Fibroblast of the aortic adventitia (primary cell): ENCODE results near the gene KCNMB4. TPM values are rescaled to one million over a fixed set of nuclear protein-coding genes. Genes with fewer than 3 reads are reported as not detected.

Experiments
- DNase-seq: peaks from one replicate; pipeline ENCODE4 v3.0.0-alpha.2; 2010; ENCODE audit warnings: low read depth
- H3K4me3 ChIP-seq: 2 replicates; pipeline ENCODE4 v1.5.1; 2011; ENCODE audit warnings: low read depth, mild to moderate bottlenecking, control low read depth, low read length, moderate library complexity
- total RNA-seq: library from RNA; depleted of rRNA; stranded (reverse); fragments of >200 nt; gene quantifications from 2 replicates; pipeline ENCODE4 v1.2.3, GENCODE V29; 2012; ENCODE audit warnings: low replicate concordance
- TF ChIP-seq, protein P1 (sequence below): IDR thresholded peaks from 2 replicates; pipeline ENCODE4 v1.5.1; 2011; ENCODE audit warnings: mild to moderate bottlenecking, low read length, control low read depth, inconsistent platforms; ENCODE audit not compliant: insufficient read depth

KCNMB4 gene
- total RNA-seq, 1 donor: 2.0 TPM

DNA sequence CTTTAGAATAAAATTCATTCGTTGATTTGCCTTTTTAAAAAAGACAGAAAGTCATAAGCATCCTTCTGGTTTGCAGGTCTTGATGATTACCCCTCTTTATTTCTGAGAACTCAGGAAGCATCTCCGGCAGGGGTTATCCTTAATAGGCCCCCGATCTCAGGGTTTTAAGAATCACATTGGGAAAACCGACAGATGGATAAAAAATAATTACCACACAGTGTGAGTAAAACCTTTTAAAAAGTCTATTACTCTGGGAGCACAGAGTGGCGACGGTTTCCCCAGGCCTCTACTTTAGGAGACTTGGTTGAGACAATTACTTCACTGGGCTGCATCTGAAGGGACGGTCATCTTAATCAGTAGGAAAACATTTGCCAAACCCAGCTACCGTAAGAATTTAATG lies 56.5 kb downstream of the KCNMB4 start:
- TF ChIP-seq, protein P1, sequence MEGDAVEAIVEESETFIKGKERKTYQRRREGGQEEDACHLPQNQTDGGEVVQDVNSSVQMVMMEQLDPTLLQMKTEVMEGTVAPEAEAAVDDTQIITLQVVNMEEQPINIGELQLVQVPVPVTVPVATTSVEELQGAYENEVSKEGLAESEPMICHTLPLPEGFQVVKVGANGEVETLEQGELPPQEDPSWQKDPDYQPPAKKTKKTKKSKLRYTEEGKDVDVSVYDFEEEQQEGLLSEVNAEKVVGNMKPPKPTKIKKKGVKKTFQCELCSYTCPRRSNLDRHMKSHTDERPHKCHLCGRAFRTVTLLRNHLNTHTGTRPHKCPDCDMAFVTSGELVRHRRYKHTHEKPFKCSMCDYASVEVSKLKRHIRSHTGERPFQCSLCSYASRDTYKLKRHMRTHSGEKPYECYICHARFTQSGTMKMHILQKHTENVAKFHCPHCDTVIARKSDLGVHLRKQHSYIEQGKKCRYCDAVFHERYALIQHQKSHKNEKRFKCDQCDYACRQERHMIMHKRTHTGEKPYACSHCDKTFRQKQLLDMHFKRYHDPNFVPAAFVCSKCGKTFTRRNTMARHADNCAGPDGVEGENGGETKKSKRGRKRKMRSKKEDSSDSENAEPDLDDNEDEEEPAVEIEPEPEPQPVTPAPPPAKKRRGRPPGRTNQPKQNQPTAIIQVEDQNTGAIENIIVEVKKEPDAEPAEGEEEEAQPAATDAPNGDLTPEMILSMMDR: no peak
- DNase-seq: no peak
- H3K4me3 ChIP-seq: no peak overlapping the region

GRCh38 chr12:70426620-70427019 lies 60.5 kb downstream of the KCNMB4 start:
- DNase-seq: no peak
- TF ChIP-seq, protein P1: no peak
- no peak overlapping the region for H3K4me3 ChIP-seq

DNA sequence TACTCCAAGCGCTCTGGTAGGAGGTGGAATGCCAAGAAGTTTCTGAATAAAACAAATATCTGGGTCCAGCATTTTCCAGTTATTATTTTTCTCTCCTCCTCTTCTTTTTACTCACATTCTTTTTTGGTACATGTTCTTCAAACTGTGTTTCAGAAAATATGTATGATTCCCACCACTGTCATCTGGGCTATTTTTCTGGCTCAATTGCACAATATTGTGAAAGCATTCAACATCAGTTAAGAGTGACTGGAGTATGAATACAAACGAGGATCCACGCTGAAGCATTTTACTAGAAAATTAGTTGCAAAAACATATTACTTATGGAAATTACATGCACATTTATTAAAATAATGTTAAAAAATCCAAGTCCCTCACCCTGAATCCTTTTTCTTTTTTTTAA lies 61.5 kb downstream of the KCNMB4 start:
- DNase-seq: peak; percentile 8
- H3K4me3 ChIP-seq: no peak overlapping the region
- TF ChIP-seq, protein P1: no peak

- TF ChIP-seq, protein P1: no peak
- no peak overlapping the region for H3K4me3 ChIP-seq
- DNase-seq: no peak
These were observed 64.3 kb downstream of the KCNMB4 start for GRCh38 chr12:70430400-70430799.

GRCh38 chr12:70436836-70437235 lies 70.7 kb downstream of the KCNMB4 start:
- TF ChIP-seq, protein P1: no peak
- no peak for DNase-seq
- no peak overlapping the region for H3K4me3 ChIP-seq

DNA sequence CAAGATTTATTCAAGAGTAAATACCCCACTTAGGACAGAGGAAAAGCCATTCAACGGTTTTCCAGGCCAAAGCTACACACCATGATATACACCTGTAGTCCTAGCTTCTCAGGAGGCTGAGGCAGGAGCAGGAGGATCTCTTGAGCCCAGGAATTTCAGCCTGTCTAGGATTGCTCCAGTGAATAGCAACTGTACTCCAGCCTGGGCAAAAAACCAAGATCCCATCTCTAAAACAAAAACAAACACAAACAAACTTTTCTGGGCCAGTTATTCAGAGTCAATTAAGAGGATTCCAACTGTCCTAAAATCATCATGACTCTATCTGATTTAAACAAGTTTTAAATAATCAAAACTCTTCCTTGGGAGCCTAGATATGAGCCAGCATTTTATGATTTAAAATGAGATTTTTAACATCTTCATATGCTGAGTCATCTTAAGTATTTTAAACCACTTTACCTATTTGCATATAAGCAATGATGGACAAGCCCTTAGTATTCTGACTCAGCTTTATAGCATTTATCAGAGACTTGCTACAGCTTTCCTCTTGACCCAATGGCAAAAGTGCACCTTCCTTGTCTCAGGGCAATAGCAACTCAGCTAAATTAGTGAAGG lies 77.1 kb downstream of the KCNMB4 start:
- TF ChIP-seq, protein P1: no peak
- H3K4me3 ChIP-seq: no peak overlapping the region
- no peak for DNase-seq

GRCh38 chr12:70444903-70445302 lies 78.8 kb downstream of the KCNMB4 start:
- TF ChIP-seq, protein P1: no peak
- DNase-seq: no peak
- H3K4me3 ChIP-seq: no peak overlapping the region
